HepG2 (cell line): ENCODE data around the gene SEMA4B. TPM values are rescaled to one million over a fixed set of nuclear protein-coding genes. Genes with fewer than 3 reads are reported as not detected.
A peak's percentile ranks its signal among the peaks of the same experiment; 100 is the strongest.

ENCODE experiments used
- ASH2L ChIP-seq: fragments of 300-600, 200-600 bp; sonication (generic); IDR thresholded peaks from 2 replicates; pipeline ENCODE4 v1.7.0; 2017; ENCODE audit warnings: low read depth, mild to moderate bottlenecking, moderate library complexity, mixed read lengths, low read length; ENCODE audit not compliant: insufficient read length
- DPF2 ChIP-seq: sonication (generic); formaldehyde crosslinking; IDR thresholded peaks from 2 replicates; pipeline ENCODE4 v1.4.0; 2020; ENCODE audit warnings: mild to moderate bottlenecking, low read depth, missing genetic modification reagents, borderline replicate concordance
- FOXM1 ChIP-seq: sonication (generic); formaldehyde crosslinking; IDR thresholded peaks from 2 replicates; pipeline ENCODE4 v1.5.0; 2020; ENCODE audit warnings: missing genetic modification reagents
- FUBP1 ChIP-seq: sonication (generic); formaldehyde crosslinking; IDR thresholded peaks from 2 replicates; pipeline ENCODE4 v1.5.1; 2020; ENCODE audit warnings: missing genetic modification reagents, mild to moderate bottlenecking, borderline replicate concordance
- HNRNPL ChIP-seq: fragments of 200-400 bp; formaldehyde crosslinking; IDR thresholded peaks from 2 replicates; pipeline ENCODE4 v1.6.1; 2017; ENCODE audit warnings: mild to moderate bottlenecking, low read depth, low read length
- LCORL ChIP-seq, 2 experiments: fragments of 450-650 bp in 1 of 2; sonication (generic) in 1 of 2; formaldehyde crosslinking in 1 of 2; IDR thresholded peaks; 2 replicates each; pipeline versions ENCODE4 v1.5.0 to v1.6.1; 2017 to 2020; ENCODE audit warnings: antibody characterized with exemption in 1 of 2, missing genetic modification reagents in 1 of 2
- MTERF4 ChIP-seq: sonication (generic); formaldehyde crosslinking; IDR thresholded peaks from 2 replicates; pipeline ENCODE4 v1.8.0; 2023; ENCODE audit warnings: mild to moderate bottlenecking, missing genetic modification reagents
- POLR2G ChIP-seq: fragments of 200-400 bp; formaldehyde crosslinking; IDR thresholded peaks from 2 replicates; pipeline ENCODE4 v1.6.1; 2018; ENCODE audit warnings: mild to moderate bottlenecking, low read depth, low read length, moderate library complexity
- RCOR2 ChIP-seq: IDR thresholded peaks from 2 replicates; pipeline ENCODE4 v1.6.1; 2016; ENCODE audit warnings: missing biosample characterization, missing genetic modification reagents
- RFXANK ChIP-seq: IDR thresholded peaks from 2 replicates; pipeline ENCODE4 v1.6.1; 2016
- RXRB ChIP-seq: IDR thresholded peaks from 2 replicates; pipeline ENCODE4 v1.6.1; 2016; ENCODE audit warnings: borderline replicate concordance, missing genetic modification reagents, missing compliant biosample characterization
- SIN3A ChIP-seq: IDR thresholded peaks from 2 replicates; pipeline ENCODE4 v1.6.1; 2011; ENCODE audit warnings: low read depth, mild to moderate bottlenecking, control low read depth, low read length, borderline replicate concordance
- ZBTB3 ChIP-seq: sonication (generic); formaldehyde crosslinking; IDR thresholded peaks from 2 replicates; pipeline ENCODE4 v1.4.0; 2020; ENCODE audit warnings: low read depth, mild to moderate bottlenecking, moderate library complexity, missing genetic modification reagents, borderline replicate concordance
- ZFP36 ChIP-seq: fragments of 150-350 bp; IDR thresholded peaks from 2 replicates; pipeline ENCODE4 v1.6.1; 2018; ENCODE audit warnings: borderline replicate concordance, low read length, low read depth; ENCODE audit not compliant: partially characterized antibody
- ZNF713 ChIP-seq: sonication (generic); formaldehyde crosslinking; IDR thresholded peaks from 2 replicates; pipeline ENCODE4 v1.4.0; 2020; ENCODE audit warnings: mild to moderate bottlenecking, missing genetic modification reagents
- polyA plus RNA-seq, 8 experiments: library from polyadenylated mRNA; depleted of rRNA in 3 of 8; stranded (reverse) in 7 of 8; unstranded in 1 of 8; fragments of >200 nt; fragmentation: Illumina TruSeq in 4 of 8; extraction: Trizol in 4 of 8; gene quantifications; 2 replicates each; pipeline versions ENCODE4 v1.2.1 to v1.2.3, GENCODE V29; 2011 to 2016; ENCODE audit warnings: low read depth in 4 of 8, missing spikeins in 1 of 8, mixed read lengths in 1 of 8; ENCODE audit not compliant: insufficient read depth in 1 of 8
- total RNA-seq, 5 experiments: library from RNA; depleted of rRNA; stranded (reverse); fragments of >200 nt; fragmentation: Illumina TruSeq; extraction: Trizol; gene quantifications; 2 replicates each; pipeline ENCODE4 v1.2.3, GENCODE V29; 2016; ENCODE audit warnings: low read depth in 1 of 5
- TF ChIP-seq, protein P1 (sequence below): sonication (generic); formaldehyde crosslinking; IDR thresholded peaks from 2 replicates; pipeline ENCODE4 v1.8.1; 2022; ENCODE audit warnings: low read depth, mild to moderate bottlenecking, missing genetic modification reagents
- TF ChIP-seq, protein P2 (sequence below): sonication (generic); formaldehyde crosslinking; IDR thresholded peaks from 2 replicates; pipeline ENCODE4 v1.5.0; 2020; ENCODE audit warnings: mild to moderate bottlenecking, missing genetic modification reagents, moderate library complexity

The SEMA4B gene
- total and polyA plus RNA-seq, 2 of the 13 experiments (the other 11 are each of a cell fraction or from before 2014, with no cell fraction given): 2.1 to 17.0 TPM

GRCh38 chr15:90184119-90184785, 16.9 kb upstream of the SEMA4B start (continued):
- TF ChIP-seq ZBTB3 (CRISPR knock-in tag): no peak
- 0 out of 2 replicates have a peak, but pooled peaks have one; percentile 26 for TF ChIP-seq SIN3A
- peak; percentile 38; the same call in 1 of the 2 replicates for TF ChIP-seq ZNF713 (CRISPR knock-in tag)
- peak; percentile 5 for TF ChIP-seq ZFP36
- no peak for TF ChIP-seq FUBP1 (CRISPR knock-in tag)
- TF ChIP-seq, protein P1, sequence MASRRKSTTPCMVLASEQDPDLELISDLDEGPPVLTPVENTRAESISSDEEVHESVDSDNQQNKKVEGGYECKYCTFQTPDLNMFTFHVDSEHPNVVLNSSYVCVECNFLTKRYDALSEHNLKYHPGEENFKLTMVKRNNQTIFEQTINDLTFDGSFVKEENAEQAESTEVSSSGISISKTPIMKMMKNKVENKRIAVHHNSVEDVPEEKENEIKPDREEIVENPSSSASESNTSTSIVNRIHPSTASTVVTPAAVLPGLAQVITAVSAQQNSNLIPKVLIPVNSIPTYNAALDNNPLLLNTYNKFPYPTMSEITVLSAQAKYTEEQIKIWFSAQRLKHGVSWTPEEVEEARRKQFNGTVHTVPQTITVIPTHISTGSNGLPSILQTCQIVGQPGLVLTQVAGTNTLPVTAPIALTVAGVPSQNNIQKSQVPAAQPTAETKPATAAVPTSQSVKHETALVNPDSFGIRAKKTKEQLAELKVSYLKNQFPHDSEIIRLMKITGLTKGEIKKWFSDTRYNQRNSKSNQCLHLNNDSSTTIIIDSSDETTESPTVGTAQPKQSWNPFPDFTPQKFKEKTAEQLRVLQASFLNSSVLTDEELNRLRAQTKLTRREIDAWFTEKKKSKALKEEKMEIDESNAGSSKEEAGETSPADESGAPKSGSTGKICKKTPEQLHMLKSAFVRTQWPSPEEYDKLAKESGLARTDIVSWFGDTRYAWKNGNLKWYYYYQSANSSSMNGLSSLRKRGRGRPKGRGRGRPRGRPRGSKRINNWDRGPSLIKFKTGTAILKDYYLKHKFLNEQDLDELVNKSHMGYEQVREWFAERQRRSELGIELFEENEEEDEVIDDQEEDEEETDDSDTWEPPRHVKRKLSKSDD (CRISPR knock-in tag): peak; percentile 27; the same call in 1 of the 2 replicates
- TF ChIP-seq FOXM1: no peak
- TF ChIP-seq LCORL (IDR thresholded peaks at IDR 0.05): no peak
- TF ChIP-seq LCORL (CRISPR knock-in tag; IDR thresholded peaks at IDR 0.05): peak; percentile 9; the same call in 1 of the 2 replicates
- TF ChIP-seq RXRB: no peak
- TF ChIP-seq RFXANK (CRISPR knock-in tag): no peak
- TF ChIP-seq POLR2G: peak; percentile 15; the same call in 1 of the 2 replicates
- peak; percentile 52; the same call in 1 of the 2 replicates for TF ChIP-seq DPF2 (CRISPR knock-in tag)
- TF ChIP-seq, protein P2, sequence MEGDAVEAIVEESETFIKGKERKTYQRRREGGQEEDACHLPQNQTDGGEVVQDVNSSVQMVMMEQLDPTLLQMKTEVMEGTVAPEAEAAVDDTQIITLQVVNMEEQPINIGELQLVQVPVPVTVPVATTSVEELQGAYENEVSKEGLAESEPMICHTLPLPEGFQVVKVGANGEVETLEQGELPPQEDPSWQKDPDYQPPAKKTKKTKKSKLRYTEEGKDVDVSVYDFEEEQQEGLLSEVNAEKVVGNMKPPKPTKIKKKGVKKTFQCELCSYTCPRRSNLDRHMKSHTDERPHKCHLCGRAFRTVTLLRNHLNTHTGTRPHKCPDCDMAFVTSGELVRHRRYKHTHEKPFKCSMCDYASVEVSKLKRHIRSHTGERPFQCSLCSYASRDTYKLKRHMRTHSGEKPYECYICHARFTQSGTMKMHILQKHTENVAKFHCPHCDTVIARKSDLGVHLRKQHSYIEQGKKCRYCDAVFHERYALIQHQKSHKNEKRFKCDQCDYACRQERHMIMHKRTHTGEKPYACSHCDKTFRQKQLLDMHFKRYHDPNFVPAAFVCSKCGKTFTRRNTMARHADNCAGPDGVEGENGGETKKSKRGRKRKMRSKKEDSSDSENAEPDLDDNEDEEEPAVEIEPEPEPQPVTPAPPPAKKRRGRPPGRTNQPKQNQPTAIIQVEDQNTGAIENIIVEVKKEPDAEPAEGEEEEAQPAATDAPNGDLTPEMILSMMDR (CRISPR knock-in tag): peak; percentile 40
- no peak; the same call in 1 of the 2 replicates for TF ChIP-seq MTERF4 (CRISPR knock-in tag)
- 0 out of 2 replicates have a peak, but pooled peaks have one; percentile 43 for TF ChIP-seq HNRNPL
- peak; percentile 91 for TF ChIP-seq RCOR2 (CRISPR knock-in tag)
- TF ChIP-seq ASH2L: peak; percentile 52
